DLD1 (cell line): Measurements from ENCODE around the gene EXD3.
"Not testable (repeated sequence)": the region's sequence is repeated elsewhere in the genome, so short reads cannot be mapped to it uniquely, and the experiment has no call there.

Experiments used
- in situ Hi-C: cut with HindIII; loops from 2 replicates; pipeline ENCODE4 v1.10.0; 2017; ENCODE audit warnings: low sequenced_read_pairs

The EXD3 gene

DNA sequence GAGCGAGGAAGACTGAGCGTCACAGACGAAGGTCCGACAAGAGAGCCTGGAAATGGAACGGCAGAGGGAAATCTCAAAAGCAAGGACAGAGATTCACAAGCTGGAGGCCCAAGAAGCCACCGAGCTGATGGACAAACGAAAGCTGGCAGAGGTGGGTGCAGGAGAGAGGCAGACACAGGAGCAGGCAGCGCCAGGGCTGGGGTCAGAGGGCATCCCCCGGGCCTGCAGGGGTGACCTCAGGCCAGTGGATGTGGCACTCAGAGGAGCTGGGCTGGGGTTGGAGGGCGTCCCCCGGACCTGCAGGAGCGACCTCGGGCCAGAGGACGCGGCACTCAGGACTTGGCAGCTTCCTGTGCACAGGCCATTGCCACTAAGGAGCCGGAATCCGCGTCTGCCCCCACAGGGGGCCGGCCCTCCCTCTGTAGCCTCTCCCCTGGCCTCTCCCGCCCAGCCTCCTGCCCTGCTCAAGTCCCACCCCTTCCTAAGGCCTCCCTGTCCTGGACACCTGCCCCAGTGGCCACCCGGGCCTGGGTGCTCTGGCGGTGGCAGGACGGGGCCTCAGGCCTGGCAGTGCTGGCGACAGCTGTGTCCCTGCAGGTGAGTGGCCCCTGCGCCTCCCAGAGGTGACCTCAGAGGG is 40.4 kb downstream of the EXD3 start:
- in situ Hi-C loops: no loop called here

DNA sequence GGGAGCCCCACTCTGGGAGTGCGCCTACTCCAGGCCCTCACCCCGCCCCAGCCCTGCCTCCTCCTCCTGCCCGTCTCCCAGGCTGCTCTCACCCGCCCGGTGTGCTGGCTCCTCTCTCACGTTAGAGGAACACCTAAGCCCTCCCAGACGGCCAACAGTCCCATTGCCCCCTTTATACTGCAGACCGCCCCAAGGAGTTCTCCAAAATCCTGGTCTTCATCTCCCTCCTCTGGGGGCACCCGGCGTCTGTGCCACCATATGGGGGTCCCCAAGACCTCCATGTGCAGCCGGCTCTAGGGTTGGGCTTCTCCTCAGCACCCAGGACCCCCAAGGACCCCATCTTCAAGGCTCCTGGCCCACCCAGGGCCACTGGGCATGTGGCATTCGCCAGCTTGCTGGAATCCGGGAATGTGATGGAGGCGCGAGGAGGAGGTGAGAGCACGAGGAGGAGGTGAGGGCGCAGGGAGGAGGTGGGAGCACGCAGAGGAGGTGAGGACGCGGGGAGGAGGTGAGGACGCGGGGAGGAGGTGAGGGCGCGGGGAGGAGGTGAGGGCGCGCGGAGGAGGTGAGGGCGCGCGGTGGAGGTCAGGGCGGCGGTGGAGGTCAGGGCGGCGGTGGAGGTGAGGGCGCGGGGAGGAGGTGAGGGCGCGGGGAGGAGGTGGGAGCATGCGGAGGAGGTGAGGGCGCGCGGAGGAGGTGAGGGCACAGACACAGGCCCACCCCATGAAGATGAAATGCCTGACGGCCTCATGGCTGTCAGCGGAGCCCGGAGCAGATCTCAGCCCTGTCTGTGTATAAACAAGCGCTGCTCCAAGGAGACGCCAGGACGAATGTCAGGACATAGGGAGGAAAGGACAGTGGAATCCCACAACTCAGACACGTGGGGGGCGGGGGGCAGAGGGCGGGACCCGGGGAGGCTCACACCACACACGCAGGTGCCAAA is 41.2 kb downstream of the EXD3 start:
- in situ Hi-C loops: no loop called here

DNA sequence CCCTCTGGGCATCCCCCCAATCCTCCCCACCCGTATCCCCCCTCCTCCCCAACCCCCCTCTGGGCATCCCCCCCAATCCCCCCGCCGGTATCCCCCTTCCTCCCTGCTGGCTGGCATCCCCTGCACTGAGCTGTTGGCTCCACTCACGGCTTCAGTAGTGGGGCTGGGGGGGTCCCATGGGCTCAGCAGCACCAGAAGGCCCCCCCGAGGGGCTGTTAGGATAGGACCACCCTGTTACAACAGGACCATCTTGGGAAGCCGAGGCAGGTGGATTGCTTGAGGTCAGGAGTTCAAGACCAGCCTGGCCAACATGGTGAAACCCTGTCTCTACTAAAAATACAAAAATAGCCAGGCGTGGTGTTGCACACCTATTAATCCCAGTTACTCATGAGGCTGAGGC is 42.4 kb downstream of the EXD3 start:
- in situ Hi-C loops: no loop called here

DNA sequence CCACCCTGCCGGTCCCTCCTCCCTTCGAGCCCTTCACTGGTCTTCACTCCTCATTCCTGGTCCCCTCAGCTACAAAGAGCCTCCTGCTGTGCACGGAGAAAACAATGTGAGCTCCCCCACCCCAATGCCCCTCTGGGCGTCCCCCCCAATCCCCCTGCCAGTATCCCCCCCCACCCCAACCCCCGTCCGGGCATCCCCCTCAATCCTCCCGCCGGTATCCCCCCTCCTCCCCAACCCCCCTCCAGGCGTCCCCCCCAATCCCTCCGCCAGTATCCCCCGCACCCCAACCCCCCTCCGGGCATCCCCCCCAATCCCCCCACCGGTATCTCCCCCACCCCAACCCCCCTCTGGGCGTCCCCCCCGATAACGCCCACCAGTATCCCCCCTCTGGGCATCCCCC is 42.8 kb downstream of the EXD3 start:
- in situ Hi-C loops: no loop called here

DNA sequence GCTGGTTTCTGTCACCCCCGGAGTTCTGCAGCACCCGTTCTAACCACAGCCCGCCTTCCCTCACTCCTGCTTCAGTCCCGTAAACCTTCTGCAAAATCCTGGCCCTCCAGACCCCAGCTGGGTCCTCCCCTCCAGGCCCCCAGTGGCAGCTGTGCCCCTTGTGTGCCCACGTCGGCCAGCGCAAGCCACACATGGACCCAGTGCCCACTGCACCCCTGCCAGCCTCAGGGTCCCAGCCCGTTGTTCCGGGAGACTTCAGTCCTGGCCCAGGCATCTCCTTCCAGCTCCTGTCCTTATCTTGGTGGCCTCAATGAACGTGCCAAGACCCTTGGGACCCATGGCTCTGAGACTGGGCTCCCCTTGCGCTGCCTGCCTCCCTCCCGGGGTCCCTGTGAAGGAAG is 43.2 kb downstream of the EXD3 start:
- in situ Hi-C loops: no loop called here

DNA sequence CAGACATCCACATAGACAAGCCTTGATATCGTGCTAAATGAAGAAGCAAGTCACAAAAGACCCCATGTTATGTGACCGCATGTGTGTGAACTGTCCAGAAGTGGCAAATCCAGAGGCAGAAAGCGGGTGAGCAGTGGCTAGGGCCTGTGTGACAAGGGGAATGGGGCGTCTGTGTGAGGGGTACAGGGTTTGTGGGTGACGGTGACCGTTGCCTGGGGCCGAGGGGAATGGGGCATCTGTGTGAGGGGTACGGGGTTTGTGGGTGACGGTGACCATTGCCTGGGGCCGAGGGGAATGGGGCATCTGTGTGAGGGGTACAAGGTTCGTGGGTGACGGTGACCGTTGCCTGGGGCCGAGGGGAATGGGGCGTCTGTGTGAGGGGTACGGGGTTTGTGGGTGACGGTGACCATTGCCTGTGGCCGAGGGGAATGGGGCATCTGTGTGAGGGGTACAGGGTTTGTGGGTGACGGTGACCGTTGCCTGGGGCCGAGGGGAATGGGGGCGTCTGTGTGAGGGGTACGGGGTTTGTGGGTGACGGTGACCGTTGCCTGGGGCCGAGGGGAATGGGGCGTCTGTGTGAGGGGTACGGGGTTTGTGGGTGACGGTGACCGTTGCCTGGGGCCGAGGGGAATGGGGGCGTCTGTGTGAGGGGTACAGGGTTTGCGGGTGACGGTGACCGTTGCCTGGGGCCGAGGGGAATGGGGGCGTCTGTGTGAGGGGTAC is 44.1 kb downstream of the EXD3 start:
- in situ Hi-C loops: not testable (repeated sequence)

DNA sequence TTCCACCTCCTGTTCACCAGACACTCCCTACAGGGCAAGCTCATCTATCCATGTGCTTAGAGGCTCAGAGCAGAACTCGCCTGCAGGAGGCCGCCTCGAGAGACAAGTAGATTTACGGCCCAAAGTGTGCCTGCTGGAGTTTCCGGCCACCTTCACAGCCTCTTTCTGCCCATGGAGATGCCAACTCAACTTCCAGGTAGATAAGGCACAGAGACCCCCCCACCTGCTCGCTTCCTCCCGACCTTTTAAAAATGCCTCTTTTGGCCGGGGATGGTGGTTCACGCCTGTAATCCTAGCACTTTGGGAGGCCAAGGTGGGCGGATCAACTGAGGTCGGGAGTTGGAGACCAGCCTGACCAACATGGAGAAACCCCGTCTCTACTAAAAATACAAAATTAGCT is 46.6 kb downstream of the EXD3 start:
- in situ Hi-C loops: no loop called here

DNA sequence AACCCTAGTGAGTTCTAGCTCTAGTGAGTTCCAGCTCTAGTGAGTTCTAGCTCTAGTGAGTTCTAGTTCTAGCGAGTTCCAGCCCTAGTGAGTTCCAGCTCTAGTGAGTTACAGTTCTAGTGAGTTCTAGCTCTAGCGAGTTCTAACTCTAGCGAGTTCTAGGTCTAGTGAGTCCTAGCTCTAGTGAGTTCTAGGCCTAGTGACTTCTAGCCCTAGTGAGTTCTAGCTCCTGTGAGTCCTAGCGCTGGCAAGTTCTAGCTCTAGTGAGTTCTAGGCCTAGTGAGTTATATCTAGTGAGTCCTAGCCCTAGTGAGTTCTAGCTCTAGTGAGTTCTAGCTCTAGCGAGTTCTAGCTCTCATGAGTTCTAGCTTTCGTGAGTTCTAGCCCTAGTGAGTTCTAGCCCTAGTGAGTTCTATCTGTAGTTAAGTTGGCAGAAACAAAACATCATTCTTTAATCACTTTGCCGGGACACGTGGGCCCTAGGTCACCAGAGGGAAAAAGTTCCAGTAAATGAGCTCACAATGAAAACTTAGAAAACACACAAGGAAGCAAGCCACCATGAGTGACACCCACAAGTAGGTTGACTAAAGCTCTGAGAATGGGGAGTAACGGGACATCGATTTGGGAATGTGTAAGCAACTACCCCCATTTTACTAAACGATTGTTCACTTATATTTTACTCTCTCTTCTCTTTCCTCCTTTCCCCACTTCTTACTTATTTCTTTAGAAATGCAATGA is 47.5 kb downstream of the EXD3 start:
- in situ Hi-C loops: no loop called here

DNA sequence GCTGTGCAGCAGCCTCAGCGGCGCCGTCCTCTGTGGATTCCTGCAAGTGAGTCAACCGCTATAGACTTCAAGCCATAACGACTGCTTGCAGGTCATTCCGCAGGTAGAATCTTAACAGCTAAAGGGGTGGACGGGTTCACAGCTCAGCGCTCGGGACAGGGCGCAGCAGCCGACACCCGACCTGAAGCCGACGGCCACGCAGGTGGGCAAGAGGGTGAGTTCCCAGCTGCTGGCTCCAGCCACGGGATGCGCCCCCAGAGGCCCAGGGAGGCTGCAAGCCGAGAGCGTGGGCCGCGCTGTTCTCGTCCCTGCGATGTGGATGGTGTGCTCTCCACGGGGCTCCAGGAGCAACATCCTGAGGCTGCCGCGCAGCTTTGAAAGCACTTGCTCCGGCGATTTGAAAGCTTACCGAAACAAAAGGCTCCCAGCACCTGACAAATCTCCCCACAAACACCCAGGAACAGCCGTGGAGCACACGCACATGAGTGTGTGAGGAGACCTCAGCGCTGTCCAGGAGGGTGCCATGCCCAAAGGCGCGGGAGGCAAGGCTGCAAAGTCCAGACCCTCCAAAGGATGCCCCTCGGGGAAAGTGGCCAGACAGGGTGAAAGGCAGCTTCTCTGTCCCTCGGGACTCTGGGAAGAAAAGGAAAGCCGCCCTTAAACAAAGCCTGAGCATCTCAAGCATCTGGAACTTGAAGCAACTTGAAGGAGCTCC is 48.7 kb downstream of the EXD3 start:
- in situ Hi-C loops: no loop called here

DNA sequence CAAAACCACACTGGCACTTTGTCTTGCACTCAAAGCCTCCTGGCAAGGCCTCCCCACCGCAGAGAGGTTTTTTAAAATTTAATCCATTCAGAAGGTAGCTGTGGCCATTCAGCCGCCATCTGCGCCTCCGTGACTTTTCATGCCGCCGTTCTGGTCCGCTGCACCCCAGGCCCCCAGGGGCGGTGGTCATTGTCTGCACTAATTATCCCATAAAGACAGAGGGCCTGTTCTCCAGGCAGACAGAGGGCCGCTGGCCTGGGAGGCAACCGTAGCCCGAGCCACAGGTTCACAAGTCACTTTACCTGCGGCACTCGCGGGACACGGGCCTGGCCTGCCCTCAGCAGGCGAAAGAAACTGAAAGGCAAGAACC is 49.4 kb downstream of the EXD3 start:
- in situ Hi-C loops: no loop called here

DNA sequence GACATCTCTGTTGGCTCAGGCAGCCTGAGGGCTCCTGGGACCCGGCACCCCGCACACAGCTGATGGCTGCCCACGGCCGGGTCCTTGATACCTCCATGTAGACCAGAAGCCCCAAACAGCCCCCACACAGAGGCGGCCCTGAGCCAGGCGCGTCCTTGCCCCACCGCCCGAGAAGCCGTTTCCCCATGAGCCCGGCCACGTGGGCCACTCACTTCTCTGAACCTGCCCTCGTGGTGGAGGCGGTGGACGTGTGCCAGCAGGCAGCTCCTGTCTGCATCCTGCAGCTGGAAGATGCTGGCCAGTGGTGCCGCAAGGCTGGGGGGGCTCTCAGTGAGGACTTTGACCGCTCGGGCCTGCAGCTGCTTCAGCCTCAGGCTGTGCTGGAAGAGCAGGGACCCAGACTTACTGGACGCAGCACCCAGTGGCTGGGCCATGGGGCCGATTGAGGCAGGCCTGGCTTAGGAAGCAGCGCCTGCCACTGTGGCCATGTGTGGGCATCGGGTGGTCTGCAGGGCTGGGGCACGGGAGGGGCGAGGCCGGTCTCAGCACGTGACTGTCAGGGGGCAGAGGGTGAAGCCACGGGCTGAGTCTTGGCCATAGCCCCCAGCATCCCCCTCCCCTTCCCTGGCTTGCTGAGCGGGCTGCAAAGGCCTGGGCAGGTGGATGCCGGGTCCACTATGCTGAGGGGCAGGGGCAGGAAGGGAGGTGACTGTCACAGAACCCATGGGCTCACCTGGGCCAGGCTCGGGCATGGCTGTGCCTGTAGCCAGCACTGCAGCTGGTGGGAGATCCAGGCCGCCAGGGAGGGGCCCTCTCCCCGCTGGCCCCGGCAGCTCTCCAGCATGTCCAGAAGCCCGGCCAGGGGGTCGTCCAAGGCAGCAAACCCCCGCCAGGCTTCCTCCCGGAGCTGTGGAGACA is 50.0 kb downstream of the EXD3 start:
- in situ Hi-C loops: no loop called here

DNA sequence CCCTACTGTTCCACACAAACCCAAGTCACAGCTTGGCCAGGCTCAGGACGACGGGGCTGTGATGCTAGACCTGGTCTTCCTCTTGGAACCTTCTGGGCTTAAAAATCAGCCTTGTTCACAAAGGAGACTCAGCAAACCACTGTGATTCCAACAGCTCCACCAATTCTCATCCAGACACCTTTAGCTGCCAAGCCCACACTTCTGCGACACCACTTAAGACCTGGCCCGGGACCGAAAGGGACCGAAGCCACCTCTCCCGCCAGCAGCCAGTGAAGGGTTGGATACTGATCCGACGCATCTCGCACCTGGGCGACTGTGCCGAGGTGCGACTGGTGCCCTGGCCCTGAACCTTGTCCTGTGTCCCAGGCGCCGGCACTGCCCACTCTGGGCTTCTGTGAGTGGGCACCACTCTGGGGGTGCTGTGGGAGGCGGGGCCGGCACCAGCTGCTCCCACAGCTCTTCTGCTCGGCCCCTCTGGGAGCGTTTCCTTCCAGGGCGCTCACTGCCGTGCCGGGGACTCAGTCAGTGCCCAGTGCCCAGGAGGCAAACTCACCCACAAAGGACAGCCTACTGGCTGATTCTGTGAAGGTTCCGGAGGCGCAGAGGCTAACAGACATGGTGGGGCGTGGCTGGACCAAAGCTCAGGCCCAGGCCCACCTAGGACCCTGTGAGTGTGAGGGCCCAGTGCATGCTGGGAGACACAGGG is 50.9 kb downstream of the EXD3 start:
- in situ Hi-C loops: no loop called here

DNA sequence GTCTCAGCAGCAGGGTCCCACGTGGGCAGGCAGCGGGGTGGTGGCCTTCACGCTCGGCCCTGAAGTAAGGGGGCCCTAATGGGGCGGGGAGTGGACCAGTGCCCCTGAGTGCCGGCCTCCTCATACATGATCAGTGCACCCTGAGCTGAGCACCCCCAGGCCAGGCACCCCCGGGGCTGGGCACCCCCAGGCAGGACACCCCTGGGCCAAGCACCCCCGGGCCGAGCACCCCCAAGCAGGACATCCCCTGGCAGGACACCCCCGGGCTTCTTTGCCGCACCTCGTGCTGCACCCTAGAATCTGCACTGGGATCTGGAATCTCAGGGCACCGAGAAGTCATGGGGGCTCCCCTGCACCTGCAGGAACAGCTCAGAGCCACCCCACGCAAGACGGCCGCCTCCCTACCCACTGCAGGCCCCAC is 51.4 kb downstream of the EXD3 start:
- in situ Hi-C loops: no loop called here

DNA sequence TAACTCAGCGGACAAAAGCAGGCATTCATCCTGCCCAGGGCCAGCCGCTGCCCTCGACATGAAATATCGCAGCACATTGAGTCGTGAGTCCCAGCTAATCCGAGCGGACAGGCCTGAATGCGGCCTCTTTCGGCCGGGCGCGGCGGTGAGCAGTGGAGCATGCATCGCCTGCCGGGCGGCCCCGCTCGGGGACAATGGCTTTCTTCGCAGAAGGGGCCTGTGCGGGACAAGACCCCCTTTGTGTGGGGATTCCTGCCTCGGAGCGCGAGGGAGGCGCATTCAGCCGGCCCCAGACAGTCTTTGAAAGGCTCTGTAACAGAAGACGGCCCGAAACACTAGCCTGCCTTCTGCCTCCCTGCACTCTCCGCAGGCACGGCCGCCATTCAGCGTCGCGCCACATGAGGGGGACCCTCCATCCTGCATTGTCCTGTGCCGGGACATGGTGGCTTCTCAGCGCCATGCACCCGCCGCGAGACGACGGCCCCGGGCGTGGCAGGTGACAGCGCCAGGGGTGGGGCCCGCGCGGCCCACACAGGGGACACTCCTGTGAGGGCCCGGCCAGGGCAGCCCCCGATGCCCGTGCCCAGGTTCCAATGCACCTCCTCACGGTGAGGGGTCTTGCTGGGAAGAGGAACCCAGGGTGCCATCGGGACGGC is 52.0 kb downstream of the EXD3 start:
- in situ Hi-C loops: no loop called here

DNA sequence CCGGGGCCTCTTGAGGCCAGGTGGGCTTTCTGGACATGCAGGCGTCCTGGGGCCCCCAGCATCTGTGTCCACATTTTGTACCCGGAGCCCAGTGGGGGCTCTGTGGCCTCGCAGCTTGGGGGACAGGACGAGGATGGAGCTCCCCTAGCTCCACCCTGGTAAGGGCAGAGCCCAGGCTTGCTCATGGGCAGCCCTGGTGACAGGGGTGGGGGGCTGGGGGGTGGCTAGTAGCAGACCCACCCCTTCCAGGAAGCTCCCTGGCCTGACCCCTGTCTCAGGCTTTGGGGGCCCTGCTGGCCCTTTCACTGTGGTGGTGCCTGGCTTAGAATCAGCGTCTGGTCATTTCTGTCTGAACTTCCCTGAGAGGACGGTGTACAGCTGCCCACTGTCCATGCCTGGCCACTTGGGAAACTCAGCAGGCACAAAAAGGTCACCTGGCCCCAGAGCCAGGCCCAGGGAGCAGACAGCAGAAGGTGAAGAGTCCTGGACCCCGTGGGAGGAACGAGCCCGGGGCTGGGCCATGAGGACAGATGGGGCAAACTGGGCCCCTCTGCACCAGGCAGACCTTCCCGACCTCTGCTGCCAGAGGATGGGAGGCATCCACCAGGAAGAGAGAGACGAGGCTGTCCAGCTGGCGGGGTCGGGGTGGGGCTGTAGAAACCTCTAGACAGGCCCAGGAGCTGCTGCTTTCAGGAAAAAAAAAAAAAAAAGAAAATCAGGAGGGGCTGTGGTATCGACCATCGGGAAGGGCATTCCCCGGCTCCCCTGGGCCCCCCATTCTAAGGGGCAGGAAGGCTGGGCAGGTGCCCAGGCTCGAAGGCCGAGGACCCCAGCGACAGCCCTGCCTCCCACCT is 52.8 kb downstream of the EXD3 start:
- in situ Hi-C loops: loop anchor here (10.0 kb wide), 1 partner anchor 45 kb away; no protein-coding TSS in a partner anchor

DNA sequence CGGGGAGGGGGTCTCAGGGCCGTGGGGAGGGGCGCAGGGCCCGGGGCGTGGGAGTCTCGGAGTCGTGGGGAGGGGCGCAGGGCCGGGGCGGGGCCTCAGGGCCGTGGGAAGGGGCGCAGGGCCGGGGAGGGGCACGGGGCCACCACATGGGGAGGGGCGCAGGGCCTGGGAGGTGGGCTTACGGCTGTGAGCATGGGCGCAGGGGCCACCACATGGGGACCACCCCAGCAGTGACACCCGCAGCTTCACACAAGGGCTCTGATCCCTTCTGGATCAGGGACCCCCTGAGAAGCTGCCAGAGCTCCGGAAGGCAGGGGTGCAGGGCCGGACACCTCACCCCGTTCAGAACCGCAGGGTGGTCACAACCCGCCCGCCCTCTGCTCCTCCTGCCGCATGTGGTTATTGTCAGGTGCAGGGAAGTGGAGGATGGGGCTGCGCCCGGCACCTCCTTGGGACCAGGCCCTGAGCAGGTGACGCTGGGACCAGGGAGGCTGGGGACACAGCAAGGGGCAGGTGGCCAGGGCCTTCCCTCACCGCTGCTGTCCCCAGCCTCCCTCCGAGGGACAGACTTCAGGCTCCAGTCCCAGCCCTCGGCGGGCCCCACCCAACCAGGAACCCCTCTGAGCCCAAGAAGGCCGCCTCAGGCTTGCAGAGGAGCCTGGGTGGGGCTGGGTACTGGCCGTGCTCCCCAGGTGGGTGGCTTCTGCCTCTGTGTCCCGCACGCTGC is 53.7 kb downstream of the EXD3 start:
- in situ Hi-C loops: loop anchor here (10.0 kb wide), 1 partner anchor 46 kb away; no protein-coding TSS in a partner anchor
